Suppressor macrophage treated with lipopolysaccharide for 4 hours (primary cell): ENCODE data around the gene KLF15.
A peak's percentile ranks its signal among the peaks of the same experiment; 100 is the strongest.

ENCODE experiments used
- DNase-seq: peaks from one replicate; pipeline ENCODE4 v3.0.0-alpha.2; 2020

KLF15 gene

DNA sequence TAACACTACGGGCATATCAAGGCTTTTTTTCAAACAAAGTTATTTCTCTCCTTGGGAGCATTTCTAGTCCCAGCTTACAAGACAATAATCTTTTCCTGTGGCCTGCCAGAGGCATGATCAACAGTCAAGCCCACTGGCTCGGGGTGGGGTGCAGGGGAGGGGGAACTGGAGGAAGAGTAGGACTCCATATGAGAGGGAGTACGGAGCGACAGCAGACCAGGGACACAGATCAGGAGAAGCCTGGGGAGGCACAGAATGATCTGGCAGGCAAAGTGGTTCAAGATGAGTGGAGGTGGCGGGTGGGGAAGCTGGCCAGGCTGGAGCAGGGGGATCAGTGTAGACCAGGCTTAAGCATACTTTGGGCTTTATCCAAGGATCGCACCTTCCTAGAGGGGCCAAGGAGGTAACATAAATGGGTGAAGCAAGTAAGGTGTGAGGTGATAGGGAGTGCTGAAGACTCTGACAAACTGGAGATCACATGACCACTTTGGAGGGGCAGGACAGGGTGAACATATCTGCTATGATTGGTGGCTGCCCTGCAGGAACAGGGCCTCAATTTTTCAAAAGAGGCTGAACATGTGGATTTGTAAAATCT, 37.4 kb downstream of the KLF15 start:
- no peak for DNase-seq

DNA sequence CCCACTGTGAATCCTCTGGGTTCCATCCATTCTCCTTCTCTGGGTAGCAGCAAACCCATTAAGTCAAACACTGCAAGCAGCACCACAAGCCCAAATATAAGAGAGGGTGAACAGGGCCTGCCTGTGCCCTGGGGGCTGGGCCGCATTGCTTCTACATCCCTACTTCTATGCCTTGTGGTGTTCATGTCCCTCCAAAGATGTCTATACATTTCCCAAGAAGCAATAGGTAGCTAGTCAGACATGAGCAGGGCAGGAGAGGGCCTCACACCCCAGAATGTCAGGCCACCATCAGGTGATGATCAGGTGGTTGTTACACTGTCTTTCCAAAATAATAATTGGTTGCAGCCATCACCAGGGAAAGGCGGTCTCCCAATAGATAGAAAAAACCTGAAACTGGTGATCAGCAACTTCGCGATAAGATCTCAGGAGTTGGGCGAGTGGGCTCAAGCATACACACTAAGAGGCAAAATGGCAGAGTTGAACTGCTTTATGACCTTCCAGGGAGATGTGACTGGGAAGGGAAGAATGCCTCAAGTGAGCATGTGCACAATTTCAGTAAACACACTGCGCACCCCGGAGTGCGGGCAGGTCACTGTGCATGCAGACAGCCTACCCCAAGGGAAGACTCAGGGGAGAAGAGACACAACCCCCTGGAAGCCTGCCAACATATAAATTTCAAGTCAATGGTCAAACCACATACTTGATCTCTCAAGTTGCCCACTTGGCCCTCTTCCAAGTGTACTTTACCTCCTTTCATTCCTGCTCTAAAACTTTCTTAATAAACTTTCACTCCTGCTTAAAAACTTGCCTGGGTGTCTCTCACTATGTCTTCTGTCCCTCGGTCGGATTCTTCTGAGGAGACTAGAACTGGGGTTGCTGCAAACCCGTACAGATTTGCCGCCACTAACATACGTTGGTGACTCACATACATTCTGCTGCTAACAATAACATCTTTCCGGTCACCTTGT, 39.9 kb downstream of the KLF15 start:
- no peak for DNase-seq

DNA sequence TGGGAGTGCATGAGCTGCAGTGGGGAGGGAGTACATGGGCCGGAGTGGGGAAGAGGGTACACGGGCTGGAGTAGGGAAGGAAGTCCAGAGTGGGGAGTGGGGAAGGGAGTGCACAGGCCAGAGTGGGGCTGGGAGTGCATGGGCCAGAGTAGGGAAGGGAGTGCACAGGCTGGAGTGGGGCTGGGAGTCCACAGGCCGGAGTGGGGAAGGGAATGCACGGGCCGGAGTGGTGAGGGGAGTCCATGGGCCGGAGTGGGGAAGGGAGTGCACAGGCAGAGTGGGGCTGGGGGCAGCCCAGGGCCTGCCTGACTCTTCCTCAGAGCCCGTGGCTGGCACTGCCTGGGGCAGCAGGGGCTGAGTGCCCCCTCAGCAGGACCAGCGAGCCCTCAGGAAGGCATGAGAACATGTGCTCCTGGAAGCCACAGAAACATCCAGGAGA, 40.7 kb downstream of the KLF15 start:
- DNase-seq, result no peak

DNA sequence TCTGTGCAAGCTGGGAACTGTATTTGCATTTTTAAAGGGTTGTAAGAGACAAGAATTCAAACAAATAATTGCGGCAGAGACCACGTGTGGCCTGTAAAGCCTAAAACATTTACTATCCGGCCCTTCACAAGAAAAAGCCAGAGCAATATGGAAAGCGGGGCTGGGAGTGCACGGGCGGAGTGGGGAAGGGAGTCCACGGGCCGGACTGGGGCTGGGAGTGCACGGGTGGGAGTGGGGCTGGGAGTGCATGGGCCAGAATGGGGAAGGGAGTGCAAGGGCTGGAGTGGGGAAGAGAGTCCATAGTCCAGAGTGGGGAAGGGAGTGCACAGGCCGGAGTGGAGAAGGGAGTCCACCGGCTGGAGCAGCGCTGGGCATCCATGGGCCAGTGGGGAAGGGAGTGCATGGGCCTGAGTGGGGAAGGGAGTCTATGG, 41.2 kb downstream of the KLF15 start:
- no peak for DNase-seq

DNA sequence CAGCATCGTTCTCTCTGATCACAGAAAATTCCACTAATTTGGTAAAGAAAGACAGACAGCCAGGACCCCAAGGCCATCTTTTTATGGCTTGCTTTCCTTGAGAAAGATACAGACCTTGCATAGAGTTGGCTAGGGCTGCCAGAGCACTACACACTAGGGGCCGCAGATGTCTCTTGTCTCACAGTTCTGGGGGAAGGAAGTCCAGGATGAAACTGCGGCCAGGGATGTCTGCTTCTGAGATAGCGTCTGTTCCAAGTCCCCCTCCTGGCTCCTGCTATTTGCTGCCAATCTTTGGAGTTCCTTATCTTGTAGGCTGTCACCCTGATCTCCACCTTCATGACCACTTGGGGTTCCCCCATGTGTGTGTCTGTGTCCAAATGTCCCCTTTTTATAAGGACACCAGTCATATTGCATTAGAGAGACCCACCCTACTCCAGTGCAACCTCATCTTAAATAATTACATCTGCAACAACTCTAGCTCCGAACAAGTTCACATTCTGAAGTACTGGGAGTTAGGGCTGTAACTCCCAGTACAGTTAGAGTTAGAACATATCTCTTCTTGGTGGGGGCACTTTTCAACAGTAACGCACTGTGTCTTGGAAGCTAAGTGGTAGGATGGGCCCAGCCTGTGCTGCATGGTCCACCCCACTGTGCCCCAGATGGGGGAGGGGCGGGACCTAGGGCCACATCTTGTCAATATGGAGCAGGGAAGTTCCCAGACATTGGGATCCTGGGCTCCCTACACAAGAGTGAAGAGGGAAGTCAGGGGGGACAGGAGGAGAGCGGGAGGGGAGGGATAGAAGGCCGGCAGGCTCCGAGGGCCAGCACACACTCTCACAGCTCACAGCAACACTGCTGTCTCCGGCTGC, 42.2 kb downstream of the KLF15 start:
- no peak for DNase-seq

DNA sequence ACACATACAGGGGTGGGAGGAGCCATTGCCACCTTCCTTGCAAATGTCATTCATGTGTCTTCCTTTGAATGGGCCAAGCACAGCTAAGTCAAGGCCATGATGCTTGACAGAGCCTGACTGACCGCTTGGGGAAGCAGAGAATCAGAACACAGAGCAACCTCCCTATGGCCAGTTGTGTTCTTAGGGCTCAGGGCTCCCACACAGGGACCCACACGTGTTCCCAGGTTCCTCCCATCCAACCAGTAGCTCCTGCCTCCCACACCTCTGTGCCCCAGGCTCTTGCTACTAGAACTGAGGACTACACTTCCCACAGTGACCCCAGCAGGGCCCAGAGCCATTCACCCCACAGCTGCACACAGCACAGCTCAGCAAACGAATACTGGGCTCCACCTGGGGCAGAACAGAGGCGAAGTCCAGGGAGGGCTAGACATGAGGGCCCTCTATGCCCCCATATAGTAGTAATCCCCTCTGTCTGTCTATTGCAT, 42.9 kb downstream of the KLF15 start:
- DNase-seq, result no peak

DNA sequence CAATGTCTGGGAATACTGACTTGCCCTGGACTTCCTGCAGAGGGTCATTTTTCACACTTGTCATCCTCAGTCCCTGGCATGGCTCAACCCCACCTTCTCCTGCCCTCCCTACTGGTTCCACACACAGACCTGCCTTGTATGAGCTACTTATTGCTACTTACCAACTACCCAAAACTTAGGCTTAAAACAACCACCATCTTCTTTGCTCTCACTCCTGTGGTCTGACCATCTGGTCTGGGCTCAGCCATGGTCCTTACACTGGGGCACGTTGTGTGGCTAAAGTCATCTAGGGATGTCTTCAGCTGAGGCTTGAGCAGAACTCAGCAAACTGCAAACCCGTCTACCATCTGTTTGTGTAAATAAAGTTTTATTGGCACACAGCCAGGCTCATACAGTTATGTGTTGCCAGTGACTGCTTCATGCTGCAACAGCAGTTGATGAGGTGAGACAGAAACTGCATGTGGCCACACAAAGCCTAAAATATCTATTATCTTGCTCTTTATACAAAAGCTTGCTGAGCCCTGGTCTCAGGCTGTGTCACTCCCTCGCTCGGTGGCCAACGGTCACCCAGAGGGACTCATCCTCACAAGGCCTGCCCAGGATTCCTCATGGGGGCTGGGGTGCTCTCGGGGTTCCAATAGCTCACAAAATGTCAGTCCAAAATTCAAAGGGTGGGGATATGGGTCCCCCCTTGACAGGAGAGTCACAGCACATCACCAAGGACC, 43.5 kb downstream of the KLF15 start:
- no peak for DNase-seq

DNA sequence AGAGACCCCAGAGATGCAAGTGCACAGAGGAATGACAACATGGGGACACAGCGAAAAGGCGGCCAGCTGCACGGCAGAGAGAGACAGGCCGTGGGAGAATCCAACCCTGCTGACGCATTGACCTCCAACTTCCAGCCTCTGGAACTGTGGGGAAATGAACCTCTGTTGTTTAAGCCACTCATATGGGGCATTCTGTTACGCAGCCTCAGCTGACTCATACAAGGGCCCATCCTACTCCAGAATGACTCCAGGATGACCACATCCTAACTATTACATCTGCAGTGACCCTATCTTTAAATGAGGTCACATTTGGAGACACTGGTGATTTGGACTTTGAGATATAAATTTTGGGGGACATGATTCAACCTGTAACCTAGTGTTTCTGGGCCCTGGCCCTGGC, 44.0 kb downstream of the KLF15 start:
- peak; percentile 21 for DNase-seq

DNA sequence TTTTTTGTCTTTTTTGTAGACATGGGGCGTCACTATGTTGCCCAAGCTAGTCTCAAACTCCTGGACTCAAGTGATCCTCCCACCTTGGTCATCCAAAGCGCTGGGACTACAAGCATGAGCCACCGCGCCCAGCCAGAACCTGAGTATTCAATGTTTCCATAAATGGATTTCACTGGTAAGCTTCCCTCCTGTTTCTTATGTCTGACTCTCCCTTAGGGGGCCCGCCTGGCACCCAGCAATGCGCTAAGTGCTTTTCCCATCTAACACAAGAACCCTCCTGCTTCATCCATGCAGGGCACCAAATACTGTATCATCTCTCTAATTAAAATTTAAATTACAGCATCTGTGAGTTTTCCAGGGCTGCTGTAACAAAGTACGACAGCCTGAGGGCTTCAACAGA, 44.9 kb downstream of the KLF15 start:
- no peak for DNase-seq

DNA sequence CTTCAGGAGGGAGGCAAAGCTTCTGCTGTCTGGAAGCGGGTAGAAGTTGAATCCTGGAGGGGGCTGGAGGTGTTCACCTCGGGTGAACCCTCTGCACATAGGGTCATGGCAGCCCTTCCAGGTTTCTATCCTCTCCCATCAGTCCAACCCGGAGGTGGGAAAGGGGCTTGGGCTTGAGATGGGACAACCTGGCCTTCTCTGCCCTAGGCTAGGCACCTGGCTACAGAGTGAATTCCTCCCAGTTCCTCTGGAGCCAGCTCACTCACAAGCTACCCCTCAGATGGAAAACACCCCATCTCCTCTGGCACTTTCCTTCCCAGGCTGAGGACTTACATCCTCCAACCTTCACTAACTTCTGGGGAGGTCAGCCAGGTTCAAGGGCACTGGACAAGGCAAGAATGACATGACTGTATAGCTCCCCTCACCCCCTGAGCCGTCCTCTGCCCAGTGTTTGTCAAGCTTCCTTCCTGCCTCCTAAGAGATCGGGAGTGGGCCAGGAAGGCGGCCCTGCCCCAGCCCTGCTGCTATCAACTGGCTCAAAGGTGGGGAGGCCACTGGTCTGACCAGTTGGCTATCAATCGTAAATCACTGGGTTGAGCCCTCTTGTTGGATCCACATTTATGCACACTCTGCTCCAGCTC, 45.8 kb downstream of the KLF15 start:
- DNase-seq, result no peak

DNA sequence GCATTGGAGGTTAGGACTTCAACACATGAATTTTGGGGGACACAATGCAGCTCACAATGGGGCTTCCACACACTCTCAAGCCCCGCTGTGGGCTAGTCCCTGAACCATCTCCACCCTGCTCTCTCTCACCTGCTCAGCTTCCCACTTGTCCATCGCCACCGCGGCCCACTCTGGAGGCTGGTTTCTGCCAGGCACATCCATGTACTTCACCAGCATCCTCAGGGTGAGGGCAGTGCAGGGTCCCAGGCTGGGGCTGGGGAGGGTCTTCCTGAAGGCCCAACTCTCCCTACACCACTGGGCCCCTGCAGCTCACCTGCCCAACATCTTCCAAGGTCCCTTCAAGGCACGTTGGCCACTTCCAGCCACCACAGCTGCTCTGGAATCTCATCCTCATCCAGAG, 46.4 kb downstream of the KLF15 start:
- DNase-seq, result no peak

DNA sequence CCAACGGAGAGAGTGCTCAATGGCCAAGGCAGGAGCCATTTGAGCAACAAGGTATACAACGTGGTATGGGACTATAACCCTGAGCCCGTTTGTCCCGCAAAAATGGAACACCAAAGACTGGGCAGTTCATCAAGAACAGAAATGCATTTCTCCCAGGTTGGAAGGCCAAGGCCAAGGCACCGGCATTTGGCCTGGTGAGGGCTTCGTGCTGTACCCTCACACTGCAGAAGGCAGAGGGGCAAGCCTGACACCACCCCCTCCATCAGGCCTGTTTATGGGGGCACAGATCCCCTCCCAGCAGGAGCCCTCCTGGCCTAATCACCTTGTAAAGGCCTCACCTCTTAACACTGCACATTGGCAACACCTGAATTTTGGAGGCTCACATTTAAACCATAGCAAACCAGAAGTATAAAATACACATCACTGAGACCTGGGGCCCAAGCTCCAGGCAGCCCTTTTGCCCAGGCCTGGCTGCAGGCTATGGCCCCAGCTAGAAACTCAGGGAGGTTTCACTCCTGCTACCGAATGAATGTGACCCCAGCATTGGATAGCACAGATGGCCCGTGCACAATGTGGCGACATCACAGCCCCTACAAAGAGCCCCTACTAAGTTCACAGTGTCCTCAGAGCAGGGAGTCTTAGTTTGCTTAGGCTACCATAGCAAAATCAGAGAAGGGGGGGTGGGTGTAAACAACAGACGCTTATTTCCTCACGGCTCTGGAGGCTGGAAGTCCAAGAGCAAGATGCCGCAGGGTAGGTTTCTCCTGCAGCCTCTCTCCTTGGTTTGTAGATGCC, 47.1 kb downstream of the KLF15 start:
- no peak for DNase-seq

DNA sequence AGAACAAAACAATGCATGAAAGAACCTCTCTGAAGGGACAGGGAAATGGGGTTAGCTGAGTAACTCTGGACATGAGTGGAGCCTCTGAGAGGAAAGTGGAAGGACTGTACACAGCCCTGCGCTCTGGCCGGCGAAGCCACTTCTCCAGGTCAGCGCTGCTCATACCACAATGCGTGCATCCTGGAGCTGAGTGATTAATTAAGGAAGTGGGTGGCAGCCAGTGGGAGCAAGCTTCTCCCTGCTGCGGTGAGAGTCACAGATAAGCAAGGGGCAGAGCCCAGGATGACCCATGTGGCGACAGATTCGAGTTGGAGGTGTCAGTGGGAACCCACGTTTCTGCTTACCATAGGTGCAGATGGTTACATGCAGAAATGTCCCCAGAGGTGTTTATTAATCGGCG, 48.0 kb downstream of the KLF15 start:
- no peak for DNase-seq

DNA sequence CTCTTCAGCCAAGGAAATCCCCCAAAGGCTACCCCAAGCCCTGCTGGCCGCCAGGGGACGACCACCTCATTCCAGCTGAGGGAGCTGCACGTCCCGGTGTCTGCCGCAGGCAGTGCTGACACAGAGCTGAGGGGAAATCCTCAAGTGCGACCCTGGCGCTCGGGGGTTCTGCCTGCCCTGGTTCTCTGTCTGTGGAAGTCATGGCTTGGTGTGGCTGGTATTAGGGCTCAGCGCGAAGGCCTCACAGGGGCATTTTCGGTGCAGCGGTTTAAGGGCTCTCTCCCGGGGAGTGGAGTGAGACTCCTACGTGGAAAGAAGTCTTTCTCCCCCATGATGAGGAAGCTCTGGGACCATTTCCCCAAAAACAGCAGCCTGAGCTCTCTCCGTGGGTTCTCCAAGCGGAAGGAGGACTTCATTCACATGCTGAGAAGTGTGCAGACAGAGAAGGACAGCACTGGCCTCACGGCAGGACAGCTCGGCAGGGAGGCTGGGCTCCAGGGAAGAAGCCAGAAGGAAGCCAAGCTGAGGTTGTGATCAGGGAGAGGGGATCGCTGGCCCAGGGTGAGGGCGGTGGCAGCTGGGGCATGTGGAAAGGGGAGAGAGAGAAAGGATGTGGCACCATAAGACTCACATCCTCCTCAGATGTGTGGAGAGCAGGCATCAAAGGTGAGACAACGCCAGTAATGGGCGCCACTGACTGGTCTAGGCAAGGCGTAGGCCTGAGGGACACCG, 48.6 kb downstream of the KLF15 start:
- no peak for DNase-seq

DNA sequence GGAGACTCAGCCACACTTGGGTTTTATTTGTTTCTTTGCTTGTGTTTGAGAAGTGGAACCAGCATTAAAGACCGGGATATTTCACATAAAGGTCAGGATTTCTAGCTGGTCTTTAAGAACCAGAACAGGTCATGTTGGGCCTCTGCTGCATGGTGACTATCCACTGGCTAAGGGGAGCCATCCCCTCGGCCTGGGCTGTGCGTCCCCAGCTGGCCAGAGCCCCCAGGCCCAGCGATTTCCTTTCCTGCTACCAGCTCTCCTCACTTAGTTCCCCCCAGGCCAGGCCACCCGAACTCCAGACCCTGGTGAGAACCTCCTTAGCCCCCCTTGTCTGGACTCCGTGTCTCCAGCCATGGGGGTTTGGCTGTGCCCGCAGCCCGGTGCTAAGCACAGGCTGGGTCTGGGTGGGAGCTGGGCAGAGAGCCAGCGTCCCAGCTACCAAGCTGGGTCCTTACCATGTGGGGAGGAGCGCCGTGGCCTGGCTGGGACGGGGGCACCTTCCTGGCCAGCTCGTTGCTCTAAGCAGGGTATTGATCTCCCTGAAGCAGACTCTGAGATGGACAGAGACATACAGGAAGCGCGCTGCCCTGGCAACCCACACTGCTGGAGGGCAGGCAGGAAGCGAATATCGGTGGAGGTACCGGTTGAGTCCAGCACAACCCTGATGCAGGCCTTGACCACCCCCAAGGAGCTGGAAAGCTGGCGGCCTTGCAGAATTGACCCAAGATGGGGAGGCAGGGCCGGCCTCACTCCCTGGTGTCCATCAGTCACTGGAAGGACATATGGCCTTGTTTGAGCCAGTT, 49.4 kb downstream of the KLF15 start:
- no peak for DNase-seq

DNA sequence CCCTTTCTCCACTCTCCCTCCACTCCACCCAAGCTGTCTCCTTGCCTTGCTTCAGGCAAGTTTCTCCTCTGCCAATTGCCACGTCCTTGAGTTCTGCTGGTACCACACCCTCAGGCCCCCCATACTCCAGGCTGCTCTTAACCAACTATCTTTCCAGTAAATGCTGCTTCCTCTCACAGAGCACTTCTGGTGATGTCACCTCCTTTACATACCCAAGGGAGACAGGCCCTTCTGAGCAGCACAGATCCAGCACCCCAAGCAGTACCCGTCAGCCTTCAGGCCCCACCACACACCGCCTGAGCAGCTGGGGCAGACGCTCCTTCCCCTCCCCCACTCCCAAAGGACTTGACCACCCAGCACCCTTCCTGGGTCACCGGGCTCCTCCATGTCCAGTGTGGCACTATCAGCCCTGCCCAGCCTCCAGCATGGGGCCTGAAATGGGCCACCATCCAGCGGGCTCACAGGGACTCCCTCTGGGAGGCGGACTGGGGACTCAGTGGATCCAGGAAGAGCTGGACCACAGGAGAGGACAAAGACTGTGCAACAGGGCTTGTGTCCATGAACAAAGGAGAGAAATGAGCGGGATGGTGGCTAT, 50.2 kb downstream of the KLF15 start:
- no peak for DNase-seq

DNA sequence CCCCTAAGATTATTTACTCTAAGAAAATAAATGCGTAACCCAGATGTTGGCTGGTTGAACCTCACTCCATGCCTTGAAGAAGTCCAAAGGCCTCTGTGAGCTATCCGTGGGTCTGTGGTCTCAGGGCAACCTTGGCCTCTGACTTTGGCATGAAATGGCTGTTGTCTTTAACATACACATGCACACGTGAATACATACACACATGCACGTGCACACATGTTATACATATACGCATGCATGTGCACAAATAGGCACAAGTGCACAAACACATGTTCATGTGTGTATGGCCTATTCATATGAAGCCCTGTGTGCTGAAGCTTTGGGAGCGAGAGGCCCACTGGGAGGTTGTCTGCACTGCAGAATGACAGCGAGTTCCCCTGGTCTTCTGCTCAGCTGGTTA, 50.8 kb downstream of the KLF15 start:
- no peak for DNase-seq

DNA sequence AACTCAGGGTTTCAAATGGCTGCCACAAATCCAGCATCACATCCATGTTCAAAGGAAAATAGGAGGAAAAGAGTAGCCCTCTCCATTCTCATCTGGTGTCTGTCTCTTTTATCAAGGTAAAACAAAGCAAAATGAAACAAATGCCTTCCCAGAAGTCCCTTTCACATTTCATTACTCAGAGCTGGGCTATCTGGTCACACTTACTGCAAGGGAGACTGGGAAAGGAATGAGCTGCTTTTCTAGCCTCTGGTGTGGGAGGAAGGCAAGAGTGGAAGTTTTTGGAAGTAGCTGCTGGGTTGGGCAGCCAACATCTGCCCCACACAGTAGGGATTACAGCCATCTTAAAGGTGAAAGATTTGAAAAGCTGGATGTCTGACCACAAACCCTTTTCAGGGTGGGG, 51.8 kb downstream of the KLF15 start:
- DNase-seq, result no peak

DNA sequence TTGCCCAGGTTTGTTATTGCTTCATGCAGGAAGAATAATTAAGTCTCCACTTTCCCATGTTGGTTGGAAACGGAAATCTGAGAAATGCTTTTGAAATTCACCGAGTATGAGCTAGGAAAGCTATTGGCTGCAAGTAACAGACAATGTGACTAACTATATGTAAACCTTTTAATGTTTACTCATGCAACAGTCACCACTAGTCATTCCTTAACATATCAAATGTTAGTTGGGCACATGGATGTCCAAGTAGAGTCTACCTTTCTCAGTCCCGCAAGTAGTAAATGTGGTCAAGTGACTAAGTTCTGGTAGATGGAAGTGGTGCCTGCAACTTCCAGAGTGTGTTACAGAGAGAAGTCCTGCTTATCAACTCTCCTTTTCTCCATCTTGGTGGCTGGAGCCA, 52.5 kb downstream of the KLF15 start:
- DNase-seq, result no peak
